Stimulated activated CD8-positive, alpha-beta memory T cell treated with anti-CD3 and anti-CD28 coated beads, Interleukin-7, amount 100 ng/mL, for 48 hours (primary cell): ENCODE measurements around the gene SORCS2.

Source experiments
- DNase-seq, 2 donors: peaks; one replicate each; pipeline ENCODE4 v3.0.0-alpha.2; 2020; ENCODE audit warnings: low read depth in 1 of 2; ENCODE audit errors: extremely low read depth in 1 of 2

SORCS2 gene

GRCh38 chr4:7366180-7366945 is 174.0 kb downstream of the SORCS2 start:
- DNase-seq, result no peak

GRCh38 chr4:7366954-7367353 is 174.6 kb downstream of the SORCS2 start:
- DNase-seq, result no peak

DNA sequence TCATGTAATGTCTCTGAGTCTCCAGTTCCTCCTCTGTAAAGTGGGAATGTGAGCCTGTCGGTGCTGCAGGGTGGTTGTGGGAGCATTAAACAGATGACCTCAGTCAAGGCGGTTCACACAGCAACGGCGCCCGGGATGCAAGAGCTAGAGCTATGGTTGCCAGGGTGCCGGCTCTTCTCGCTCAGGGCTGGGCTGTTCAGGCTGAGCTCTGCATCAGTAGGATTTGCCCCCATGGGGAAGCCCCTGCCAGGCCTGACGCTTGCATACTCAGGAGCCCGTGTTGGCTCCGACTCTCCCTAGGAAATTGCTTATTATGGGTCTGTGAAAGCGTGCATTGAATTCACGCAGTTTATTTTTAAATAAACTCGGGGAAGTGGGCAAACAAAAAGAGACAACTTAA is 175.1 kb downstream of the SORCS2 start:
- no peak for DNase-seq

DNA sequence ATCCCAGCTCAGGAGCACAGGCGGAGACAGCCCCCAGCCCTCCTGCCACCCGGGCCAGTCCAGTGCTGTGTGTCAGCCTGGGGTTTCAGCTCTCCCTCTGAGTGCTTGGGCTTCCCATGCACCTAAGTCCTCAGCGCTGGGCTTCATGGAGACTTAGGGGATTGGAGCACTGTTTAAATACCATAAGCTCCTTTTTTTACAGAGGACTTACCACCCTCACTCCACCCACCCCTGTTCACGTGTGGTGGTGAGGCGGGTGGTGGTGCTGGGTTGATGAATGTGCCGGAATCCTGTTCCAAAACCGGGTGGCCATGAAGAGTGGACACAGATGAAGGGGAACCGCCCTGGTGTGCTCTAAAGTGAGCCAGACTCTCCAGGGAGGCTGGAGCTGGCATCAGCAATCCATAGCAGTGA is 175.5 kb downstream of the SORCS2 start:
- no peak for DNase-seq

- DNase-seq, result no peak
Observed at GRCh38 chr4:7368296-7368695, 176.0 kb downstream of the SORCS2 start.

DNA sequence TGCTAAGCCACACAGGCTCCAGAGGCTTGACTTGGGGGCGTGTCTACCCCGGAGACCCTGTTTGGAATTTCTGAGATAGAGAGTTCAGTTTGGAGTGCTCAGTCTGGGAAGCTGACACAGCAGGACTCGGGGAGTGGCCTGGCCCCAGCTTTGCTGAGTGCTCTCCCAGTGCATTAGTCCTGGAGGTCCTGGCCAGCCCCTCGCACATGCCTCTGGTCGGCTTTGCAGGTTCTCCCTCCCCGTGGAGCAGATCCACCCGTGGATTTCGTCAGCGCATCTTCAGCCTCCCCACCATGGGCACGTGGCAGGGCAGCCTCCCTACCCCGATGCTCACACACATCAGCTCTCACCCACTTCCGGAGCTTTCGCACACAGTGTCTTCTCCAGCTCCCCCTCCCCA is 177.2 kb downstream of the SORCS2 start:
- no peak for DNase-seq

DNA sequence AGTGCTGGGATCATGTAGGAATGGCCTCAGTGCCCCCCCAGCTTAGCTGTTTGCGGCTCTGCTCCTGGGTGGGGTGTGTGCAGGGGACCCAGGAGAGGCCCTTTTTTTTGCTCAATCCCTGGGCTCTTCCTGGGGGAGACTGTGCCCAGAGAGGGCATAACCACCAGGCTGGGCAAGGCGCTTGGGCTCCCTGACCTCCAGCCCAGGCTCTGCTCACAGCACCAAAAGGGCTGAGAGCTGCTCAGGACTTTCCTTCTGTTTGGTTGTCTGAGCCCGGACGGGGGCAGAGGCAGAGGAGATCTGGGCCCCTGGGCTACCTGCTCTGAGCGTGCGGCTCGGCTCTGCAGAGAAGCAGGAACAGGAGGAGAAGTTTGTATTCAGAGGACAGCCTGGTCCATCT is 177.7 kb downstream of the SORCS2 start:
- no peak for DNase-seq

GRCh38 chr4:7371210-7371941 is 179.0 kb downstream of the SORCS2 start:
- no peak for DNase-seq

DNA sequence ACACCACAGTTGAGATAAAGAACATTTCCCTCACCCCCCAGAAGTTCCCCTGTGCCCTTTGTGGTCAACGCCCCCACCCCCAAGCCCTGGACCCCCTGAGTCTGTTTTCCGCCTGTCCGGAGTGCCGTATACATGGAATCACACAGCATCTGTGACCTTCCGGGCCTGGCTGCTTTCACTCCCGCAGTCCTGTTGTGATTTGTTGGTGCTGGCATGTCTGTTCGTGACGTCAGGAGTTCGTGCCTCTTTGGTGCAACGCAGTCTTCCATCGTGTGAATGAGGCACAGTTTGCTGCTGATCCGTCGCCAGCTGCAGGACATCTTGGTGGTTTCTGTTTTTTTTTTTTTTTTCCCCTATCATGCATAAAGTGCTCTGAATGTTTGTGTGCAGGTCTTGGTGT is 180.3 kb downstream of the SORCS2 start:
- DNase-seq, result no peak

GRCh38 chr4:7374571-7374970 is 182.2 kb downstream of the SORCS2 start:
- no peak for DNase-seq

GRCh38 chr4:7375427-7375826 is 183.1 kb downstream of the SORCS2 start:
- DNase-seq, result no peak

- DNase-seq, result no peak
Observed at GRCh38 chr4:7377223-7377865, 185.0 kb downstream of the SORCS2 start.

- DNase-seq, result no peak
Observed at GRCh38 chr4:7379186-7379585, 186.8 kb downstream of the SORCS2 start.

- no peak for DNase-seq
Observed at GRCh38 chr4:7379719-7380118, 187.4 kb downstream of the SORCS2 start.

GRCh38 chr4:7381221-7381889 is 189.0 kb downstream of the SORCS2 start:
- DNase-seq, result no peak

DNA sequence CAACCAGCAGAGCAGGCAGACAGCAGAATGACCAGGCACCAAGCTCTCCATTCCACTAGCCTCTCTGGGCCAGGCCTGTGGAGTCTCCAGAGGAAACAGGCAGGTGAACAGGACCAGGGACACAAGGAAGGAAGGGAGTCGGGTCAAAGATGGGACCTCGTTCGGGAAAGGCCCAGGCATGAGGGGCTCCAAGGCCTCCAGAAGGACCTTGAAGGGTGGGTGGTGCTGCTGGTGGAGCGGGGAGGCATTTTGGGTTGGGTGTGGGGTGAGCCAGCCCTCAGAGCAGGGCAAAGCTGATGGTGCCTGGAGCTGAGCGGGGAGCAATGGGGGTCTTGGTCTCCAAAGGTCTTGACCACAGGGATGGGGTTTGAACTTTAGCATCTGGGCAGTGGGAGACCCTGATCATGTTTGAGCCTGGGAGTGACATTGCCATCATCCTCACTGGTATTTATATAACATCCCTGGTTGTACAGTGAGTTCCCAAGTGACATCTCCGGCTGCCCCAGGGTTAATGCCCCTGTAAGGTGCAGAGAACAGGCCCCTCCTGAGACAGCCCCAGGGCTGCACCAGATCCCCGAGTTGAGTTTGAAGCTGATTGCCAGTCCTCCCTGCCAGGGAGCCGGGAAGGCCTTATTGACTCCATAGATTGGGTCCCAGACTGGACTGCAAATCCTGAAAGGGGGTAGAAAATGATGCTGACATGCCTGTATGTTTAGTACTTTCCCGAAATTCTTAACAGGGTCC is 189.7 kb downstream of the SORCS2 start:
- DNase-seq, result no peak

DNA sequence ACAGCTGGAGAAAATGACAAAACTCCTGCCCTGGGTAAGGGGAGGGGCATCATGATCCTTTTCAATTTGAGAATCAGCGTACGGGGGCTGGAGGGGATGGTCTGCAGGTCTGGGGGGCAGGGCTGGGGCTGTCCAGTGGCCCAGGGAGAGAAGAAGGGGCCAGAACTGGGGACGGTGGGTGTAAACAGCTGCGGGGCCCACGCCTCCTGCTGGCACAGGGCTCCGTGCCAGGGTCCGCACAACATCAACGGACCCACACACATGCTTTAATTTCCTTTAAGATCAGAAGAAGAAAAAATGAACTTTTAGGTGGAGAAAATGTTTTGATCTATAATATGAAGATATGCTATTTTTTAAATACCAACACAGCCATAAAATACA is 190.3 kb downstream of the SORCS2 start:
- DNase-seq, result no peak

DNA sequence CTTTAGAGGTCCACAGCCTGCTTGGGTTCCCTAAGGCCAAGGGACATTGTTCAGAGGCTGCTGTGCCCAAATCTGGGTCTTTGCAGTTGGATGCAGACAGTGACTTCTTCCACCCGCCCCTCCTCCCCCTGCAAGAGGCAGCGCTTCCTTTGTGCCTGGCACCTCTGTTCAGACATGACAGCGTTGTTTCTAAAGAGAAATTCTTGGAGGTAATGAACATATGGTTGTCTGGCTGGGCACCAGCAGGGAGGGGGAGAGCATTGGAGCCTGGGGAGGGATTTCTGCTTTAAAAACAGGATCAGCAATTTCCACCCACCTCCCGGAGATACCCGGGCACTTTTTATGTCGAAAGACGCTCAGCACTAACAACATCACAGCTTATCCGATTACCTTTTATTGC is 190.9 kb downstream of the SORCS2 start:
- DNase-seq, result no peak

DNA sequence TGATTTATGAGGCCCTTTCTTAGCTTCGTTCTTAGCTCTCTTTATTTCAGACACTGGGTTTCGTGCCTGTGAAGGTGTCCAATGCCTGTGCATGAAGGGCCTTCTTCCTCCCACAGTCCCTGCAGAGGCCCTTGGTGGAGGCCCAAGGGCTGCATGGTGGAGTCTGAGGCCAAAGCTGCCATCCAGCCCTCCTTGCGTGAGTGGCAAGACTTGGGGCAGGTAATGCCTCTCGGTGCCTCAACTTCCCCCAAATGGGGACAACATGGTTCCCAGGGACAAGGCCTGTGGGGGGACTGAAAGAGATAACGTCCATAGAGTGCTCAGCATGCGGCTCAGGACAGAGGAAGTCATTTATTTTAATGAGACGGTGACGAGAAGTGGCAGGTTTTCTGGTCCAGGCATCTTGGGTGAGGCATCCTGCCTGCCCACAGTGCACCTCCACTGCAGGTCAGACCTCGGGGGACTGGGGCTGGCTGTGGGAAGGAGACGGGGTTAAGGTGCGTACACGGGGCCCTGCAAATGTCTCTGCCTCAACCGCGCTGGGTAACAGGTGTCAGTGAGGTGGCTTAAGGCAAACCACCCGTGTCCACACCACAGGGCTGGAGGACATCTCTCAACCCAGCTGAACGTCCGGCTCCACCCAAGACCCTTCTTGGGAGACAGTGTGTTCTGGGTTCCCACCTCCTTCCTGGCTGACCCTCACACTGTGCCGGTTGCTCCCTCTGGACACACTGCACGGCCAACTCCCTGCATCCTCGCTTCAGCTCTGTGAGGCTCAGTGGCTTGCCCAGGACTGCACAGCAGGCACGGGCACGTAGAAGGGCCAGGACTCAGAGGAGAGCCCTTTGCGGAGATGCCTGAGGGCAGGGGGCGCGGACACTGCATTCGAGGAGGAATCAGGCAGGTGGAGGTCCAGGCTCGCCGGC is 191.9 kb downstream of the SORCS2 start:
- no peak for DNase-seq
